ENCODE measurements around the gene LIPC.

LIPC gene

DNA sequence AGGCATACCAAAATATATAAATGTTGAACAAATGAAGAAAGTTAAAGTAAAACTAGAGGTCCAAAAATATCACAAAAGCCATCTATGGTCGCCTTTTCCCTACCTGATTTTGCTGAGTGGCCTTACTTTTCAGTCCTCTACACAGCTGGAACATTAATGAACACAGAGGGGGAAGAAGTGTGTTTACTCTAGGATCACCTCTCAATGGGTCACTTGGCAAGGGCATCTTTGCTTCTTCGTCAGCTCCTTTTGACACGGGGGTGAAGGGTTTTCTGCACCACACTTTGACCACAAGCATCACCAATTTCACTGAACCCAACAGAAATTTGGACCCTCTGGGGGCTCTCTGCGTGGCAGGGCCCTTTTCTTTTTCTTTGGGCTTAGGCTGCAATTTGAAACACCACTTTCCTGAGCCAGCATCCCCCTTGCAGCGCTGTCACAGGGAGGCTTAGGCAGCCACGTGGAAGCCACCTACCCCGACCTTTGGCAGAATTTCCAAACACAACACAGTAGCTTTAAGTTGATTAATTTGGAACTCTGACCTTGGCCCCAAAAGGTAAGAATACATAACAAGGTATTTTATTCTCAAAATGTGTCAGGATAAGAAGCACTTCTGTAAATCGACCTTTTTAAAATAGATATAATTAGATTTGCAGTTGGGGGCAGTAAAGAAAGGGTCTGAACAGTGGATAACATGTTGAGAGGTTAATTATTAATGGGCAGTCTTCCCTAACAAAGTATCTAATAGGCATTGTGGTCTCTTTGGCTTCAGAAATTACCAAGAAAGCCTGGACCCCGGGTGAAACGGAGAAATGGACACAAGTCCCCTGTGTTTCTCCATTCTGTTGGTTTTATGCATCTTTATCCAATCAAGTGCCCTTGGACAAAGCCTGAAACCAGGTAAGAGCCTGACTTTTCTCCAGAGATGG, at the start of gene LIPC:
Gene LIPC, plus strand, starts transcription at position 771 of the 929 bp plus-strand sequence. Its CDS starts 42 bp downstream, at position 813.
- no peaks in the 10 kb centered on the region for H3K36me3 ChIP-seq (ENCODE audit: control insufficient read depth, insufficient read depth, low read length)
- no peaks in the 10 kb centered on the region for H3K27me3 ChIP-seq (ENCODE audit: control insufficient read depth, insufficient read depth, low read length)
- H3K4me3 ChIP-seq (ENCODE audit: low read depth, low read length): no peak within 1 kb of the TSS
- H3K27ac ChIP-seq (ENCODE audit: low read depth, low read length): no peak within 1 kb of the TSS
- H3K9me3 ChIP-seq (ENCODE audit: control insufficient read depth, insufficient read depth, low read depth, low read length): no peaks in the 10 kb centered on the region
- no peak within 1 kb of the TSS for H3K9ac ChIP-seq (ENCODE audit: low read length)
- no peaks in the 10 kb centered on the region for H3K4me1 ChIP-seq (ENCODE audit: control insufficient read depth, insufficient read depth, low read length)

DNA sequence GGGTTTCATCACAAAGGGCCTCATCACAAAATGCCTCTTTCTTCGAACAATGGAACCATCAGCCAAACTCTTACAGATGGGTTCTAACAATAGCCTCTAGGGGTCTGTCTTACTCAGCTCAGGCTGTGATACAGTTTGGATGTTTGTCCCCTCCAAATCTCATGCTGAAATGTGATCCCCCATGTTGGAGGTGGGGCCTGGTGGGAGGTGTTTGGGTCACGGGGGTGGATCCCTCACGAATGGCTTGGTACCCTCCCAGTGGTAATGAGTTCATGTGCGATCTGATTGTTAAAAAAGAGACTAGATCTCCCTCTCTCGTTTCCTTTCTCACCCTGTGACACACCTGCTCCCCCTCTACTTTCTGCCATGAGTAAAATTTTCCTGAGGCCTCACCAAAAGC, 47.9 kb upstream of the LIPC start:
- Histone ChIP-seq H3K36me3 (ENCODE audit: control insufficient read depth, insufficient read depth, low read length) (no peaks in the 10 kb centered on the region), H3K9me3 (ENCODE audit: control insufficient read depth, insufficient read depth, low read depth, low read length) (no peaks in the 10 kb centered on the region), H3K27me3 (ENCODE audit: control insufficient read depth, insufficient read depth, low read length) (no peaks in the 10 kb centered on the region), H3K4me1 (ENCODE audit: control insufficient read depth, insufficient read depth, low read length) (peaks cover 7% of the 10 kb centered on the region), H3K9ac (ENCODE audit: low read length) (no peak overlapping the region), H3K4me3 (ENCODE audit: low read depth, low read length) (no peak overlapping the region), H3K27ac (ENCODE audit: low read depth, low read length) (no peak overlapping the region)

DNA sequence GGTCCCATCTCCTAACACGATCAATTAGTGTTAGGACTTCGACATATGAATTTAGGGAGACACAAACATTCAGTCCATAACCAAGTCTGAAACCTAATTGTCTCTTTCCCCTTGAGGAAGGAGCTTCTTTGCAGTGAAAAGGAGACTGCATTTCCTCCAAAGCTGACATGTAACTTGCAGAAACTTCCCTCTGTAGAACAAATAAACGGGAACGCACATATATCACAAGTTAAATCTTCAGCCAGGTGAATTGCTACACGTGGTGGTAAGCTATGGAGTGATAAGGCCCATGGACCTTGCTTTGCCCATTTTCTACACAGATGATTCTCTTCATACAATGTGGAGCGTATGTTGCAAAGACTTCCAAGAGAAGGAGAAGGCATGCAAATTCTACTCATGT, 47.1 kb upstream of the LIPC start:
- no peaks in the 10 kb centered on the region for H3K9me3 ChIP-seq (ENCODE audit: control insufficient read depth, insufficient read depth, low read depth, low read length)
- no peaks in the 10 kb centered on the region for H3K36me3 ChIP-seq (ENCODE audit: control insufficient read depth, insufficient read depth, low read length)
- peaks cover 7% of the 10 kb centered on the region for H3K4me1 ChIP-seq (ENCODE audit: control insufficient read depth, insufficient read depth, low read length)
- no peak overlapping the region for H3K9ac ChIP-seq (ENCODE audit: low read length)
- no peaks in the 10 kb centered on the region for H3K27me3 ChIP-seq (ENCODE audit: control insufficient read depth, insufficient read depth, low read length)
- no peak overlapping the region for H3K27ac ChIP-seq (ENCODE audit: low read depth, low read length)
- H3K4me3 ChIP-seq (ENCODE audit: low read depth, low read length): no peak overlapping the region

DNA sequence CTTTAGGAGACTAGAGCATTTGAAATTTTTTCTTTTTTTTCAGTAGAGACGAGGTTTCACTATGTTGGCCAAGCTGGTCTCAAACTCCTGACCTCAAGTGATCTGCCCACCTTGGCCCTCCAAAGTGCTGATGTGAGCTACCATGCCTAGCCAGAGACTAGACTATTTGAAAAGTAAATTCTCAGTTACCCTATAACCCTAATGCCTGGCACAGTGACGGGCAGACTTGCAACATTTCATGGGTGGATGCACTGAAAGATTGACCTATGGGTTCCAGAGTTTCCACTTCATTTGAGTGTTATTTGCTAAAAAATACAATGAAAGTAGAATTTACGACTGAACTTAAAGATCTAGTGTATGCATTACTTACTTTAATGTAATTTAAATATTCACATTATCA, 45.7 kb upstream of the LIPC start:
- H3K9ac ChIP-seq (ENCODE audit: low read length): no peak overlapping the region
- no peaks in the 10 kb centered on the region for H3K9me3 ChIP-seq (ENCODE audit: control insufficient read depth, insufficient read depth, low read depth, low read length)
- H3K36me3 ChIP-seq (ENCODE audit: control insufficient read depth, insufficient read depth, low read length): no peaks in the 10 kb centered on the region
- H3K27ac ChIP-seq (ENCODE audit: low read depth, low read length): no peak overlapping the region
- peaks cover 7% of the 10 kb centered on the region for H3K4me1 ChIP-seq (ENCODE audit: control insufficient read depth, insufficient read depth, low read length)
- no peaks in the 10 kb centered on the region for H3K27me3 ChIP-seq (ENCODE audit: control insufficient read depth, insufficient read depth, low read length)
- H3K4me3 ChIP-seq (ENCODE audit: low read depth, low read length): no peak overlapping the region

DNA sequence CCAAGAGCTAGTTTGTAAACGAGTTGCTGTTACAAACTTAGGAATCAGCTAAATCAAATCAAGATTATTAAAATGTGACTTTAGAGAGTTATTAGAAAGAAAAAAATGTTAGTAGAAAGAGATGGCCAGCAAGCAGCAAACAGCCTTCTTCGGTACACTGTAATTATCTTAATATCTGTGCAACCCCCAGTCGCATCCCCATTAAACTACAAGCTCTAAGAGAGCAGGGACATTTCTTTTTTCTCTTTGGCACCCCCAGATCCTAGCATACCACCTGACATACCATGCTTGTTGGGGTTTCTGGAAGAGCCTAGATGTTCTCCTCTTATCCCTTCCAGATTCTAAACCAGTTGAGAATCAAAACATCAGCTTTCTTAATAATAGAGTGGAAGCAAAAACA, 45.1 kb upstream of the LIPC start:
- Histone ChIP-seq H3K4me3 (ENCODE audit: low read depth, low read length) (no peak overlapping the region), H3K4me1 (ENCODE audit: control insufficient read depth, insufficient read depth, low read length) (peaks cover 7% of the 10 kb centered on the region)

DNA sequence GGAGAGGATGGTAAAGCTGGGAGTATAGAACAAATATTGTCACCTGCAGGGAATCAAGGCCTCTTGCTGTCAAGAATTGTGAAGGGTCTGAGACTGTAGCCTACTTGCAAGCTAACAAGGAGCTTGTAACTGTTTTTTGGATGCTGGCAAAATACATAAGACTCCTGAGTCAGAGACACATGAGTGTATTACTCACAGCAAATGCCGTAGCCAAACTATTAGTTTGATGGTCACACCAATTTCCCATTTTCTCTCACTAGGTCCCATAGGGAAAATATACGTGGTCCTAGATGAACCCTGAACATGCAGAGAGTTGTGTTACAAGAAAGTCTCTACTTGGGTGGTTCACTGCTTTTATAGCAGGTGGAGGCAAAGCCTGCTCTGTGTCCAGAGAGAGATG, 44.7 kb upstream of the LIPC start:
- no peak overlapping the region for H3K9ac ChIP-seq (ENCODE audit: low read length)
- H3K27me3 ChIP-seq (ENCODE audit: control insufficient read depth, insufficient read depth, low read length): no peaks in the 10 kb centered on the region
- no peak overlapping the region for H3K4me3 ChIP-seq (ENCODE audit: low read depth, low read length)
- H3K4me1 ChIP-seq (ENCODE audit: control insufficient read depth, insufficient read depth, low read length): peaks cover 10% of the 10 kb centered on the region
- no peaks in the 10 kb centered on the region for H3K36me3 ChIP-seq (ENCODE audit: control insufficient read depth, insufficient read depth, low read length)
- H3K9me3 ChIP-seq (ENCODE audit: control insufficient read depth, insufficient read depth, low read depth, low read length): no peaks in the 10 kb centered on the region
- H3K27ac ChIP-seq (ENCODE audit: low read depth, low read length): no peak overlapping the region

More for the DNA sequence above, 45.1 kb upstream of the LIPC start:
- no peaks in the 10 kb centered on the region for H3K36me3 ChIP-seq (ENCODE audit: control insufficient read depth, insufficient read depth, low read length)
- H3K27ac ChIP-seq (ENCODE audit: low read depth, low read length): no peak overlapping the region
- H3K9me3 ChIP-seq (ENCODE audit: control insufficient read depth, insufficient read depth, low read depth, low read length): no peaks in the 10 kb centered on the region
- H3K9ac ChIP-seq (ENCODE audit: low read length): no peak overlapping the region
- no peaks in the 10 kb centered on the region for H3K27me3 ChIP-seq (ENCODE audit: control insufficient read depth, insufficient read depth, low read length)

DNA sequence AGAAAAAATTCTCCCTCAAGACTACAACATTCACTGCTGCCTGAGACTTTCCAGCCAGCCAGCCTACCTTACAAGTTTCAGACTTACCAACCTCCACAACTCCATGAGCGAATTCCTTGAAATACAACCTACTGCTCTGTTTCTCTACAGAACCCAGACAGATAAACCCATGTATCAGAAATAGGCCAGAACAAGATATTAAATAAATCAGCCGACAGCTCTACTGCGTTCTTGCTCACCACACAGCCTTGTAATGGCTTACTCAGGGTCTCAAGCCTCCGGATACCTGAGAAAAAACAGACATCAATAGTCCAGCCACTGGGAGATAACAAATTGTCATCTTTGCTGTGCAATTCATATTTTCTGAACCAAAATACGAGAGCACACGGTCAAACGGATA, 43.6 kb upstream of the LIPC start:
- Histone ChIP-seq H3K36me3 (ENCODE audit: control insufficient read depth, insufficient read depth, low read length) (no peaks in the 10 kb centered on the region), H3K27ac (ENCODE audit: low read depth, low read length) (no peak overlapping the region), H3K4me1 (ENCODE audit: control insufficient read depth, insufficient read depth, low read length) (peaks cover 16% of the 10 kb centered on the region), H3K9me3 (ENCODE audit: control insufficient read depth, insufficient read depth, low read depth, low read length) (no peaks in the 10 kb centered on the region), H3K9ac (ENCODE audit: low read length) (no peak overlapping the region), H3K4me3 (ENCODE audit: low read depth, low read length) (no peak overlapping the region), H3K27me3 (ENCODE audit: control insufficient read depth, insufficient read depth, low read length) (no peaks in the 10 kb centered on the region)

DNA sequence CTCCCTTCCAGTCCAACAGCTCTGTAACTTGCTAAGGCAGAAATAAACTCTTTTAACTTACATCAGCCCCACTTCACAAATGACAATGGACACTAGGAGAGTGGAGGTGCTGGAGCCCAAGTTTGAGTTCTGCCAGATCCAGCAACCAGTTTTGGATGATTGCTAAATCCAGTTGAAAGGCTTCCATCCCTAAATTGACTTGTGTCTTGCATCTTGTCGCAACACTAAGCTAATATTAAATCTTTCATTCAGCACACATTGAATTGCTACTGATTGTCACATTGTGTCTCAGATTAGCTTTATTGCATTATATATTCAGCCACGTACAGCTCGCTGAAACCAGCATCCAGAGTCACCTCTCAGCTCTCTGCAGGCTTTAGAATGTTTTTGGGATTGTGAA, 41.7 kb upstream of the LIPC start:
- Histone ChIP-seq H3K4me1 (ENCODE audit: control insufficient read depth, insufficient read depth, low read length) (peaks cover 9% of the 10 kb centered on the region; the same call in 1 of the 2 replicates), H3K27ac (ENCODE audit: low read depth, low read length) (no peak overlapping the region), H3K36me3 (ENCODE audit: control insufficient read depth, insufficient read depth, low read length) (no peaks in the 10 kb centered on the region), H3K9ac (ENCODE audit: low read length) (no peak overlapping the region), H3K27me3 (ENCODE audit: control insufficient read depth, insufficient read depth, low read length) (no peaks in the 10 kb centered on the region), H3K9me3 (ENCODE audit: control insufficient read depth, insufficient read depth, low read depth, low read length) (no peaks in the 10 kb centered on the region), H3K4me3 (ENCODE audit: low read depth, low read length) (no peak overlapping the region)

DNA sequence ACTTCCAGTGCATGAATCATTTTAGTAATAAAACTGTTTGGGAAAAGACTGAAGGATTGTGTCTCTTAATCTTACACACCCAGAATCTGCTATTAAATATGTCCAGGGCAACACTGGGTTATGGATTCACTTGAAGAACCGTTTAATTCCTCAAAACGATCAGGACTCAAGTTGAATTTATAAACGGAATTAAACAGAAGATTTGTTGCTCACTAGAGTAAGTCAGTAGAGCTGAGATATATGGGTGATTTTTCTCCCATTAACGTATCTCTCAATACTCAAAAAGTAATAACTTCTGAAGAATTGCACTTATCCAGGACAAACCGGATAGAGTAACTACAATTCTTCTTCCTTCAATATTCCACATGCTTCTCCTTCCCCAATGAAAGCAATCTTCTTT, 41.1 kb upstream of the LIPC start:
- Histone ChIP-seq H3K9me3 (ENCODE audit: control insufficient read depth, insufficient read depth, low read depth, low read length) (no peaks in the 10 kb centered on the region), H3K36me3 (ENCODE audit: control insufficient read depth, insufficient read depth, low read length) (no peaks in the 10 kb centered on the region), H3K27me3 (ENCODE audit: control insufficient read depth, insufficient read depth, low read length) (no peaks in the 10 kb centered on the region), H3K4me3 (ENCODE audit: low read depth, low read length) (no peak overlapping the region), H3K9ac (ENCODE audit: low read length) (no peak overlapping the region), H3K27ac (ENCODE audit: low read depth, low read length) (no peak overlapping the region), H3K4me1 (ENCODE audit: control insufficient read depth, insufficient read depth, low read length) (peaks cover 9% of the 10 kb centered on the region; the same call in 1 of the 2 replicates)

DNA sequence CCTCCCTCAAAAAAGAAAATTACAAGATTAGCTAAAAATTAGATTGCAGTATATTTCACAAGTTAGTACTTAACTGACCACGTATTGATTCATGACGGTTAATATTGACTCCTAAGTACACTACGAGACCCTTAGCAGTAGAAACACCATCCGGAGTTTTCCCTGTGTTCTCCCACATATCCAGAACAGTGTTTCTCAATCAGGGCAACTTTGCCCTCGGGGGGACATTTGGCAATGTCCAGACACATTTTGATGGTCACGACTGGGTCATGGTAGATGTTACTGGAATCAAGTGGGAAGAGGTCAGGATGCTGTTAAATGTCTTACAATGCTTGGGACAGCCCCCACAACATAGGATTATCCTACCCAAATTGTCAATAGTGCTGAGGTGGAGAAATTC, 40.7 kb upstream of the LIPC start:
- no peak overlapping the region for H3K27ac ChIP-seq (ENCODE audit: low read depth, low read length)
- H3K4me1 ChIP-seq (ENCODE audit: control insufficient read depth, insufficient read depth, low read length): peaks cover 9% of the 10 kb centered on the region; the same call in 1 of the 2 replicates
- H3K27me3 ChIP-seq (ENCODE audit: control insufficient read depth, insufficient read depth, low read length): no peaks in the 10 kb centered on the region
- no peak overlapping the region for H3K9ac ChIP-seq (ENCODE audit: low read length)
- no peaks in the 10 kb centered on the region for H3K36me3 ChIP-seq (ENCODE audit: control insufficient read depth, insufficient read depth, low read length)
- H3K4me3 ChIP-seq (ENCODE audit: low read depth, low read length): no peak overlapping the region
- no peaks in the 10 kb centered on the region for H3K9me3 ChIP-seq (ENCODE audit: control insufficient read depth, insufficient read depth, low read depth, low read length)

DNA sequence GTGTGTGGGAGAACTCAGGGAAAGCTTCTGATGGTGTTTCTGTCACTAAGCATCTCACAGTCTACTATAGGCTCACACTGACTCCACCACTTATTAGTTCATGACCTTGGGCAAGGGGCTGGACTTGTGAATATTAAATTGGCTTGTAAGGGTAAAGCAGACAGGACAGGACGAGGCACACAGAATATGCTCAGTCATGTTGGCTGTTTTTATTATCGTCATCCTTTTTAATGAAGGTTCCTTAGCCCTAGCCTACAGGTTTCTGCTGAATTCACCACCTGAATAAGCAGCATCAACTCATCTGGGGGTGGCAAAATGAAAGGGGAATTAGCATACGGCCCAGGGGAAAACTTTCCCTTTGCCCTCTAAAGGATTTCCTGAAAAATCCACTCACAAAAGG, 39.6 kb upstream of the LIPC start:
- Histone ChIP-seq H3K27ac (ENCODE audit: low read depth, low read length) (no peak overlapping the region), H3K27me3 (ENCODE audit: control insufficient read depth, insufficient read depth, low read length) (no peaks in the 10 kb centered on the region), H3K9me3 (ENCODE audit: control insufficient read depth, insufficient read depth, low read depth, low read length) (no peaks in the 10 kb centered on the region), H3K4me1 (ENCODE audit: control insufficient read depth, insufficient read depth, low read length) (peaks cover 9% of the 10 kb centered on the region; the same call in 1 of the 2 replicates), H3K4me3 (ENCODE audit: low read depth, low read length) (no peak overlapping the region), H3K36me3 (ENCODE audit: control insufficient read depth, insufficient read depth, low read length) (no peaks in the 10 kb centered on the region), H3K9ac (ENCODE audit: low read length) (no peak overlapping the region)

Measured in HUES6 (cell line).